Measurements from ENCODE around the gene CYP19A1.

CYP19A1 gene

GRCh38 chr15:51350723-51351122 lies 12.3 kb upstream of the CYP19A1 start:
- peak; percentile 37 for DNase-seq (ENCODE audit: low read depth)
- no peak overlapping the region for H3K4me3 ChIP-seq (ENCODE audit: low read depth, low read length)
- TF ChIP-seq CTCF (IDR thresholded peaks at IDR 0.05; ENCODE audit: insufficient read depth, low read depth, low read length, missing control alignments) = no peak

GRCh38 chr15:51349156-51349844 lies 10.9 kb upstream of the CYP19A1 start:
- no peak for TF ChIP-seq CTCF (IDR thresholded peaks at IDR 0.05; ENCODE audit: insufficient read depth, low read depth, low read length, missing control alignments)
- no peak overlapping the region for H3K4me3 ChIP-seq (ENCODE audit: low read depth, low read length)
- DNase-seq (ENCODE audit: low read depth) = no peak

- peak; percentile 83 for DNase-seq (ENCODE audit: low read depth)
- H3K4me3 ChIP-seq (ENCODE audit: low read depth, low read length) = no peak overlapping the region
Observed at GRCh38 chr15:51348688-51349087, 10.3 kb upstream of the CYP19A1 start.

GRCh38 chr15:51346136-51346535 lies 7.7 kb upstream of the CYP19A1 start:
- no peak for TF ChIP-seq CTCF (IDR thresholded peaks at IDR 0.05; ENCODE audit: insufficient read depth, low read depth, low read length, missing control alignments)
- H3K4me3 ChIP-seq (ENCODE audit: low read depth, low read length) = no peak overlapping the region
- no peak for DNase-seq (ENCODE audit: low read depth)

More at GRCh38 chr15:51348688-51349087, 10.3 kb upstream of the CYP19A1 start:
- TF ChIP-seq CTCF (IDR thresholded peaks at IDR 0.05; ENCODE audit: insufficient read depth, low read depth, low read length, missing control alignments) = no peak

- DNase-seq (ENCODE audit: low read depth) = no peak
- H3K4me3 ChIP-seq (ENCODE audit: low read depth, low read length) = no peak overlapping the region
- no peak for TF ChIP-seq CTCF (IDR thresholded peaks at IDR 0.05; ENCODE audit: insufficient read depth, low read depth, low read length, missing control alignments)
Observed at GRCh38 chr15:51343466-51343865, 5.1 kb upstream of the CYP19A1 start.

GRCh38 chr15:51342227-51342999 lies 4.0 kb upstream of the CYP19A1 start:
- TF ChIP-seq CTCF (IDR thresholded peaks at IDR 0.05; ENCODE audit: insufficient read depth, low read depth, low read length, missing control alignments) = no peak
- no peak overlapping the region for H3K4me3 ChIP-seq (ENCODE audit: low read depth, low read length)
- no peak for DNase-seq (ENCODE audit: low read depth)
